Measurements from ENCODE around the gene DYNLT2B.

- TF ChIP-seq CTCF (IDR thresholded peaks at IDR 0.05; ENCODE audit: poor library complexity), result no peak
- TF ChIP-seq EZH2phosphoT487 (IDR thresholded peaks at IDR 0.05; ENCODE audit: low read depth, severe bottlenecking, unreplicated experiment), result no peak
- no peak for TF ChIP-seq EZH2 (IDR thresholded peaks at IDR 0.05; ENCODE audit: borderline replicate concordance)
Measured at GRCh38 chr3:196274585-196274984, 43.5 kb downstream of the DYNLT2B start.
